ENCODE data around the gene APBA2.
"Not testable (repeated sequence)": the region's sequence is repeated elsewhere in the genome, so short reads cannot be mapped to it uniquely, and the experiment has no call there.

Gene APBA2

DNA sequence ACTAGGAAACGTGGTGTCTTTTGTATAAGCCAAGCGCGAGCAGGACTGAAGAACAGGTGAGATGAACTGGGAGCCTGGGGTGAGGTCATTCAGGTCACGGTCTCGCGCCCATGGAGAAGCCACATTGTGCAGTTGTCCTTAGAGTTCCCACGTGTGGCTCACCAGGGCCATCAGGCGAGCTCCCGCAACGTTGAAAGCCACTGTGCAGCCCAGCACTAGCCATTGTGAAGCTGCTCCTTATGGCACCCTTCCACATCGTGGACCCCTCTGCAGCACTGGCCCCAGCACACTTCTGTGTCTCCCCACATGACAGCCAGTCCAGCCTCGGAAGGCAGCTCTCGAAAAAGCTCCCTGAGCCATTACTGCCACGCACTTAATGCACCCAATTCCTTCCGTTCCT, 7.6 kb upstream of the APBA2 start:
- DNase-seq (ENCODE audit: low read depth) = no peak

DNA sequence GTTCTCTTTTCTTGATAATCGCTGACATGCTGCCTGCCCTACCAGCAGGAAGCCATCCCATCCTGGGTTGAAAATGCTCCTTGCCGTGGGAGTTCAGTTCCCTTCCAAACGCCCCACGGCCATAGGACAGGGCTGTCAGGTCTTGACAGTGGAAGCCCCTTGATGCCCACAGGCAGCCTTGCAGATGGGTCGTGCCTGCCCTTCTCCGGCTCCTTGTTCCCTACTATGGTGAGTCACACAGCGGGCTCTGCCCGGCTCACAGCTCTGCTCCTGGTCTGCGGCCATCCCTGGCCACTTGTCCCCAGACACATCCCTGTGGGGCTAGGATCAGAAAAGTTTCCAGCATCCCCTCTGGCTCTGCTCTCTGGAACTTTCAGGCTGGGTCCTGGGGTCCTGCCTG, 6.2 kb upstream of the APBA2 start:
- no peak for DNase-seq (ENCODE audit: low read depth)

DNA sequence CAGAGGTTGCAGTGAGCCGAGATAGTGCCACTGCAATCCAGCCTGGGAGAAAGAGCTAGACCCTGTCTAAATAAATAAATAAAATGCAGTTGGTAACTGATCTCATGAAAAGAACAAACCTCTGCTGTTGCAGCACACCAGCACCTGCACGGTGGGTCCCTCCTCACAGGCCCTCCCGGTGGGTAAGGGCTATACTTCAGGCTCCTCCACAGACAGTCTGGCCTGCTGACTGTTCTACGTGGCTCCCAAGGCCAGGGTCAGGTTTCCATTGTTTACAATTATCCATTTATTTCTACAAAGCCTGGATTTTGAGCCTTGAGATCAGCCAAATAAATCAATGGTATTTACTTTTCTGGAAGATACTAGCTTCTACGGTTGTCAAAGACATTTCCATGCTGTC, 5.1 kb upstream of the APBA2 start:
- DNase-seq (ENCODE audit: low read depth) = no peak

DNA sequence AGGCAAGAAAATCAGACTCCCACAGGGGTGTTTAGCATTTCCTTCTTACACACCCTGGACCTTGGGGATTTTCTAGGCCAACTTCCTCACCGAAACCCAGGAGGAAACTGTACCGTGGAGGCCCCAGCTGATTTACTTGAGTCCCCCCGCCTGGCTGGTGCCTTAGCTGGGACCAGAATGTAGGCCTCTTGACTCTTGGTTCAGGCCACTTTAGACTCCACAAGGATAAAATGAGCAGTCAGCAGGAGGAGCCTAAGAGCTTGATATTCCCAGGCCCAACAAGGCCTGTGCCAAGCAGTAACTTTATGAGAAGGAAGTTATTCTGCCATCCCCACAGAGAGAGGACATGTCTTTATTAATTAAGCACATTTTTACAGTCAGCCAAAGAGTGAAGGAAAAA, 4.6 kb upstream of the APBA2 start:
- no peak for DNase-seq (ENCODE audit: low read depth)

DNA sequence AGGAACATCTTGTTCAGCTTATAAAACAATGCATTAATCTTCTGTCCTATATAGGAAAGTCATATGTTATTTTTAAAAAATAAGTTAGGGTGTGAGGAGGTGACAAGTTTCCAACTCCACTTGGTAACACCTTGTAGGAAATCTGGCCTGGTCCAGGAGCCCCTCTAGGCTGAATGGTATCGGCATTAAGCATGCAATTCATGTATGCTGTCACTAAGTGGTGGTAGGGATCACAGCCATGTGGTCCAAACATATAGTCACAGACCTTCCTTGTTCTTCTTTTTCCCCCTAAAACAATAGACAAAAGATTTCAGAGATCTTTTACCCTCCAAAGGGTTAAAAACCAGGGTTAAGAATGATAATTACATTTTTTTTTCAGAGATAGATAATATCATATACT, 4.2 kb upstream of the APBA2 start:
- DNase-seq (ENCODE audit: low read depth) = no peak

DNA sequence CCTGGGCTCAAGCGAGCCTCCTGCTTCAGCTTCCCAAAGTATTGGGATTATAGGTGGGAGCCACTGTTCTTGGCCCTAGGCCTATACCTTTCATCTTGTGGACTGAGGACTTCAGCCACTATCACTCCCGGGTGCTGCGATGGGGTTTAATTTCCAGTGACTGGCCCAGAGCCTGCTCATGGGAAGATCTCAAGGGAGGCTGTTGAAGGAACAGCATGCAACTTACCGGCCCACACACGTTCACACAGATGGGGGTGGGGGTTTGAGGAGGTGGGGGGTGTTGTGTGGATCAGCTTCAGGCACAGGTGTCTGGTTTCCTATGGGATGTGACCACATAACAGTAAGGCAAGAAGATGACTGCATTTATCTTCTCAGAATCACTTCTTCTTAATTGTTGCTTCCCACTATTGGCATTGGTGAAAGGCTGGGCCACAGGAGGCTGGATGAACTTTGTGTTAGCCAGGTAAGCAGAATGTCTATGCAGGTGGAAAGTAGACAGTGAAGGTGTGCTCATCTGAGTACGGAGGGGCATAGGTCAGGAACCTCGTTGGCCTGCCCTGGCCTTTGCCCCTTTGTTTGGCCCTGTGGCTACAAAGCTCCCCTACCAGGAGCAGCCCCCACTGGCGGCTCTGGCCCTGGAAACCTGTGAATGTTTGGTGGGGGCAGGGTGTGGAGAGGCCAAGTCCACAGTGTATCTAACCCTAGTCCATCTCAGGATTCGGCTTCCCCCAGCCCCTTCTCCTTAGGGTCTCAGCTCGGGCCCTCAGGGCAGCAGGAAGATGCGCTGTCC, 1.4 kb upstream of the APBA2 start:
- DNase-seq (ENCODE audit: low read depth) = no peak

DNA sequence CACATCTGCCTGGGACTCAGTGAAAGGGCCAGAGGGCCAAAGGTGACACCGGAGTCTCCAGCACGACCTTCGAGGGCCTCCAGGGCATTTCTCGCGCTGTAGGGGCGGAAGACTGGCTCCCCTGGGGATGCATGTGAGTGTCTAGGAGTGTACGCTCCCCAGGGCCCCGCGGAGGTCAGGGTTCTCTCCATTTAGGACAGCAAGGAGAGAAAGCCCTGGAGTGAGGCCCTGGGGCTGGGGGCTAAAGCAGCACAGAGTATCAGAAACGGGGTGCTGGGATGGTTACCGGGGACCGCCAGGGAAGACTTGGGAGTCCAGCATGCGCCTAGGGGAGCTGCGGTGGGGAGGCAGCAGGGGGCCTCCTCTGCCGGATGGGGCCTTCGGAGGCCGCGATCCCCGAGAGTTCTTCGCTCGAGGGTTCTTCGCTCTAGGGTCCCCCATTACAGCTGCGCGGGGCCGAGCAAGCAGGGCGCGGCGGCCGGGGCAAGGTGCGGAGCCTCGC, 595 bp upstream of the APBA2 start:
- no peak for DNase-seq (ENCODE audit: low read depth)

DNA sequence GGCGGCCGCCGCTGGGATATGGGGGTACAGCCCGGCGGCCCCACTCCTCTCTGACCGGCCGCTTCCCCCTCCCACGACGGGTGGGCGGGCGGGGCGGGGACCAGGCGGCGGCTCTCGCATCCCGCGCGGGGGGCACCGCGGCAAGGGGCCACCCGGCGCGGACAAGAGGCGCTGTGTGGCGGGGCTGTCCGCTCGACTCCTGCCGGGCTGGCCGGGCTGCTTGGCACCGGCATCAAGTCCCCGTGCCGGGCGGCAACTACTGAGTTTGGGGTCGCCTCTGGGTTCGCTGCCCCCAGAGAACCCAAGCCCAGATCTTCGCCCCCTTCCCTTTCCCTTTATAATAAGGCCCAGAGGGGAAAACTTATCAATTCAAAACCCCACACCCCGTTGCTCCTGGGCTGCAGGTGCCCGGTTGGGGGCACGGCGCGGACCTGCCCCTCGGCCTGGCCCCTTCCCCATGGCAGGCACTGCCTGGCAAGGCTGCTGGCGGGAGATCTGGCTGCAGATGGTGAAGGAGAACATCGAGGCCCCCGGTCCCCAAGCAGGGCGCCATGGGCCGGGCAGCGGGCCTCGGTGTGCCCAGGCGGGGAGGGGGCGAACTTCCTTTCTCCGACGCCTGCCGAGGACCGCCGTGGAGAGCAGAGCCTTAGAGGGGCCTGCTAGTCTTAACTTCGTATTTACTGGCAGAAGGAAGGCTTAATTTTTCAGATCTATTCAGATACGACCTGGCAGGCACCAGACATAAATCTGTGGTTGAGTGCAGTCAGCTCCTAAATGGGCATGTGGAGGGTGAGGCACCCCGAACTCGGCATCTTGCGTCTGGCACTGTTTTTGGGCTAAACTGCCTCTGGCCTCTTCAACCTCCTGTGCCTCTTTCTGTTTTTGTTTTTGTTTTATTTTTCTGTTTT, 911 bp downstream of the APBA2 start:
- DNase-seq (ENCODE audit: low read depth) = no peak

DNA sequence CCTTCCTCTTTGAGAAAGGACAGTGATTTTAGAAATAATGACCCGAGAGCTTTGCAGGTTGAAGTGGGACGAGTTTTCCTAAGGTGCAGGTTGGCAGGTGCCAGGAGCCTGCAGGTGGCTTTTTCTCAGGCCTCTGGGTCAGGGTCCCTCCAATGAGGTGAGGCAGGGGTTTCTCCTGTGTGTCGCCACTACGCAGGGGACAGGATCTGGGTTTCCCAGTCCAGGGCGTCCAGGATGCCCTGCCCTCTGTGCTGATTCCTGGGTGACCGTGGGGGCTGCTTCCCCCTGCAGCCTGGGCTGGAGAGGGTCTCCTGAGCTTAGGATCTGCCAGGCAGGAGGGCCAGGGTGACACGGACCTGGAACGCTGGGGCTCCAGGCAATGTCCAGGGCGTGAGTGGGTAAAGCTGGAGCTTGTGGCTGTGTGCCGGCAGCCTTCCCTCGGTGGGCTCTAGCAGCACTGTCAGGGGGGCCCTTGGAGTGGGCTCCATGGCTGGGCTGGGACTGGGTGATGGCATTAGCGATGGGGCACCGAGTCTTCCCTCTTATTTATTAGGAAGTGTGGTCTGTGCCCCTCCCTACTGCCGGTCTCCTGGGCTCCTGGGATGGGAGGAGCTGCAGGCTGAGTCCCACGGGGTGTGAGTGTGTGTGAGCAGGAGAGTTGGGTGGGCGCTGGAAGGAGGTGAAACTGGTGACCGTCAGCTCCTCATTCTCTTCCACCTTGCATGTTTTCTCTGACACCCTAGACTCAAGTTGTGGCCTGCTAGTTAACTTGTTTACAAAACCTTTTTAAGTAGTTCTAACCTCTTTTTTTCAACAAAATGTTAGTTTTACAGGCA, 1.8 kb downstream of the APBA2 start:
- DNase-seq (ENCODE audit: low read depth) = no peak

DNA sequence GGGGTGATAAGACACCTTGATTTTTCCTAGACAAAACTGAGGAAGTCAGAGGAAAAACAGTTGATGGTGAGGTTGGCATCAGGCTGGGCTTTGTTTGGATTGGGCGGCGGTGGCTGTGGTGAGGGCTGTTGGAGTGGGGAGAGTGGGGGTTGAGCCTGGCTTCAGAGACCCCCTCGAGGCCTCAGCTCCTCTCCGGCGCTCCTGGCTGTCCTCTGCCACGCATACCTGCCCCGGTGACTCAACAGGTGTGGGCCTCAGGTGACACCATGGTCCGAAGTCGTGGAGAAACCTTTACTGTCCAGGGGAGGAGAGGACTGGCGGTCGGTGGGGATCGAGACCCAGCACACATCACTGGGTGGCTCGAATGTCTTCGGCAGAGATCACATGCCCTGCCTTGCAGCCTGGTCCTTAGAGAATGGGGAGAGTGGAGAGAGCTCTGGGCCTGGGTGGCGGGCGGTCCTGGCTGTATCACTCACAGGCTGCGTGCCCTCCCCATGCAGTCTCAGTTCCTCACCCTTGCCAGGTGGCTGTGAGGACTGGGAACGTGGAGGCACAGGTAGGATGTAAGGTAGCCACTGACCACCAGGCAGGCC, 2.6 kb downstream of the APBA2 start:
- DNase-seq (ENCODE audit: low read depth) = no peak

DNA sequence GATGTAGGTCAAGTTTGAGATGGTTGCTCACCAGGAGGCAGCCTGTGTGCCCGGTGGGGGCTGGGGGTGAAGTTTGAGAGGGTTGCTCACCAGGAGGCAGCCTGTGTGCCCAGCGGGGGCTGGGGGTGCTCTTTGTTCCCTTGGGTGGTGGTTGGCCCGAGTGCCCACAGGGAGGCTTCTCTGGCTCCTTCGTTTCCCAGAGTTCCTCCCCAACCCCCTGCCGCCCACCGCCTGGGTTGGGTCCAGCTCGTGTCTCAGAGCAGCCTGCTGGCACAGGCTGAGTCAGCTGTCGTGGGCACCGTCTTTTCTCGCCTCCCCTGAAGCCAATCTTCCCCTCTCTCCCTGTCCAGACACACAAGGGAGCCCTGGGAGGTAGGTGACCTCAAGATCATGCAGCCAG, 3.1 kb downstream of the APBA2 start:
- no peak for DNase-seq (ENCODE audit: low read depth)

DNA sequence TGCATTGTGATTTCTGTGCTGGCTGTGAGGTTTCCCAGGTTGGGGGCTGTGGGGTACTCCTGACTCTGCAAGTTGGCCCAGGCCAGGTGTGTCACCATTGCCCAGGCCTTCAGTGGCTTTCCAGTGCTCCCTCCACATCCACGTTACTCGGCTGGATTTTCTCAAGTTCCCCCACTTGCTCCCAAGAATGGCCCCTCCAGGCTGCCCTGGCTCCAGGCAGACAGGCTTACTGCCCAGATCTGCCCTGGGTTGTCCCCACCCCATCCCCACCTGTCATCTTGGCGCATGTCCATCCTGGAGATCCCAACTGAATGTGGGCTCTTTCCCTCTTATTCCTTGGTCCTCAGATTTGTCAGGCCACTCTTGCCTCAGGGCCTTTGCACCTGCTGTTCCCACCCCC, 3.6 kb downstream of the APBA2 start:
- DNase-seq (ENCODE audit: low read depth) = no peak

DNA sequence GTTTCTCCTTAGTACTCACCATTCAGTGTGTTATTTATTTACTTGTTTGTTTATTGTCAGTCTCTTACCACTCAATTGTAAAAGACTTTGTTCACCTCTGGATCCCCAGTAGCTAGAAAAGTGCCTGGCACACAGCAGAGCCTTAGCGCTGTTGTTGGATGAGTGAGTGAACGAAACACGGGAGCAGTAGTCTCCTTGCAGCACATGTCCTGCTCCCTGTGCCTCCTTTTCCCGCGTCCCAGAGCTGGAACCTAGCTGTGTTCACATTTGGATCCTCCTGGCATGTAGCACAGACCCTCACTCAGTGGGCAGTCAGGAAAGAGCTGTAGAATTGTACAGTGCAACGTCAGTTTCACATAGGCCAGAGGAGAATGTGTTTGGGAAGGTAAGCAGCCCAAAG, 4.1 kb downstream of the APBA2 start:
- DNase-seq (ENCODE audit: low read depth) = not testable (repeated sequence)

DNA sequence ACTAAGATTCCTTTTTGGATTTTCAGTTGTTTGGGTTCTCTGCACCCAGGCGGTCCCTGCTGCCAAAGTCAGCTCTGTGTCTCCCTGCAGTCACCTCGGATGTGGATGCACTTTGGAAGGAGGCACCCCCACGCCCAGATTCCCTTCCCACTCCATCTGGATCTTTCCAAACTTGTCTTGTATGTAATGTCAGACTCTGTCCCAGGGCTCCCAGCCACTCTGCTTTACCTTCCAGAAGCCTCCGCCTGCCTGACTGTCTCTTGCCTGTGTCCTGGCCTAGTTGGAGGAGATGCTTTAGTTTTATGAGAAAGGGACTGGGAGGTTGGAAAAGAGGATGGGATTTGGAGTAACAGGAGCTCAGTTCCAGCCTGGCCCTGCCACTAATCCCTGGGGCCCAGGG, 4.5 kb downstream of the APBA2 start:
- not testable (repeated sequence) for DNase-seq (ENCODE audit: low read depth)

DNA sequence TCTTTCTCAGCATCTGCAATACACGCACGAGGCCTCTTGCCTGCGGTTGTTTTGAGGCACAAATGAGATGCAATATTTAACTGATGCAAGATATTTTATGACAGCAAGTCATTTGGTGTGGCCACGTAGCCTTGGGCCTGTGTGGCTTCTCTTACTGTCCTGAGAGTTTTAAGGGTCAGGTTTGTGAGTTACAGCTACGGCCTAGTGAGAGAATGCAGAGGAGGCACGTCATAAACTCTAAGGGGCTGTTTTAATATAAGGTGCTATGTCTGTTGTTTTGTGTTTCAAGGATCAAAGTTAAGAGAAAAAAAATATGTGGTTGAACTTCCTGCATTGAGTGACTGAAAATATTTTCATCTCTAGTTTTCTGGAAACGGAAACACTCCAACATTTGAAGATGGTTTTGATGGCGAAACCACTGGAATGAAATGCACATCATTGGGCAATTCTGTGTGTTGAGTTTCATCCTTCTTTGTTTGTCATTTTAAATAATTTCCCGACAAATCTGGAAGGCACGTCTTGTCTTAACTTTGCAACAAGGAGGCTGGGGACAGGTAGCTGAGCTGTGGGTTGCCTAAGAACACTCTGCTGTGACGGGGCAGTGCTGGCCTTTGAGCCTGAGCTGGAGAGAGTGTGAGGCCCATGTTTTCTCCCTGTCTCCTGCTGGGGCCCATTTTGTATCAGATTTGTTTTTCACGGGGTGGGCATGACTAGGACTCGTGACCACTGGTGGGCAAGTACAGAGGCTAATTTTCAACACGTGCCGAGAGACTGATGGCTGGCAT, 5.1 kb downstream of the APBA2 start:
- no peak for DNase-seq (ENCODE audit: low read depth)

DNA sequence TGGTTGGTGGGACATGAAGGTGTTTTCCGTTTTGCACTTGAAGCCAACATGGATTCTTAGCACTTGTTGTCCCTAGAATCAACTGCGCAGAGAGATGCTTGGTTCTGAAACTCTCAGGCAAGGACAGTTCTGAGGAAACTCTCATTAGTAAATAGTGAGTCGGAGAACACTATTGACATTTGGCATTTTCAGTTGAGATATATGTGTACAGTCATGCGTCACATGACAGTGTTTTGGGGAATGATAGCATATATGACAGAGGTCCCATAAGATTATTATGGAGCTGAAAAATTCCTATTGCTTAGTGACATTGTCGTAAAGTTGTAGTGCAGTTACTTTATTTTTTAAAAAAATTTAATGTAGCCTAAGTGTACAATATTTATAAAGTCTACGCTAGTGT, 5.8 kb downstream of the APBA2 start:
- no peak for DNase-seq (ENCODE audit: low read depth)

DNA sequence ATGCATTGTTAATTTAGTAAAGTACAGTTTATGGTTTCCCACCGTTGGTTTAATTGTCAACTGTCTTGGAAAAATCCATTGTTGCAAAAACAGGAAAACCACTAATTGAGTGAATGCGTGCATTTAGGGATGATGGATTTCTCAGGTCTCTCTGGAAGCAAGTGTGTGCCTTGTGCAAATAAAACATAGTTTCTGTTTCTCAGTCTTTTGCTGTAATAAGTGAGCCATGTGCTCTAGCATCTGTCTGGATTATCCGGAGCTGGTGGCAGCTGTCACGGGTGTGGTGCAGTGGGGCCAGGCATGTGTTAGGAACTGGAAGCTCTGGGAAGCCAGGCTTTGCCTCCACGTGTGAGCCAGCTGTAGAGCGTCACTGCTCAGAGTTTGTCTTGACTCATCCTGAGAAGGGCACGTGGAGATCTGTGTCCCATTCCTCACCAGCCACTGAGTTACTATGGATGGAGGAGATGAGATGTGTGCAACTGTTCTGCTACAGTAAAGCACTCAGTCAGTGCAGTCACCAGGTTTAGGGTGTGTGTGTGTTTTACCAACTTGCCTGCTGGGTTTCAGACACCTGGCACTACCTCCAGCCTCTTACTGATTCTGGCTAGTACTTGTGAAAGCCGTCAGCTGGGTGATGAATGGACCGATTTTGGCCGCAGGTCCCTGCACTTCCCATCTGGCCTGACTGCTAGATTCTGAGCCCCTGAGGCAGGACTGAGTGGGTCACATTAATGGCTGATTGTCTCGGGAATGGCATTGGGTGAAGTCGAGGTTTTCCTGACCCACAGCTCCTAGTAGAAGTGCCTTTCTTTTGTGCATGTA, 7.2 kb downstream of the APBA2 start:
- no peak for DNase-seq (ENCODE audit: low read depth)

DNA sequence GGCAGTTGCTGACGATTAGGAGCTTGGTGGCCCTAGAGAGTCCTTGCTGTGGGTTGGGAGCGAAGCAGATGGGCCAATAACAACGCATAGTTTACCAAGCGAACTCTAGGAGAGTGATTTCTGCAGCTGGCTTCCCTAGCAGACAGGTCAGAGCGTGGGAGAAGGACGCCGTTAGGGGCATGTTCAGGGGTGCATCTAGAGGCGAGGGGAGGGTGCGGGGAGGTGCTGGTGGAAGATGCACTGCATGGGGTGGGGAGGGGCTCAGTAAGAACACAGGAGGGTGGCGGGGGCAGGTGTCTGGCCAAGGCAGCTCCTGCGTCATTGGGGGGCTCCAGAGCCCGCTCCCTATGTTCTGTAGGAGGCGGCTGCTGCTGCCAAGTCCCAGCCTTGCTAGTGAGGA, 8.9 kb downstream of the APBA2 start:
- no peak for DNase-seq (ENCODE audit: low read depth)

DNA sequence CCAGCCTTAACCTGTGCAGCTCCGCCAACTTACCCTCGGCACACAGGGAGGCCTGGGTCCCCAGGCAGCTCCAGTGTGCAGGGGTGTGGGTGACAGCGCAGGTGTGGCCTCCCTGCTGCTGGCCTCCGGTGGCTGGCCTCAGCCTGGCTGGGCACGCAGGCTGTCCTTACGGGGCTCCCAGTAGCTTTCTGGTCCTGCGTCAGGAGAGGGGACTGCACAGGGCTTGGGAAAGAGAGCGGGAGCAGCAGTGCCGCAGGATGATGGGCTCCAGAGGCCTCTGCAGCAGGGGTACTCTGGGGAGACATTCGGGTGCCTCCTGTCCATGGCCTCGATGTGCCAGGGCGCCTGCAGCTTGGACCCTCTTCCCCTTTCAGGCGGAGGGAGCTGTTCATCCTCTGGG, 9.4 kb downstream of the APBA2 start:
- DNase-seq (ENCODE audit: low read depth) = no peak

DNA sequence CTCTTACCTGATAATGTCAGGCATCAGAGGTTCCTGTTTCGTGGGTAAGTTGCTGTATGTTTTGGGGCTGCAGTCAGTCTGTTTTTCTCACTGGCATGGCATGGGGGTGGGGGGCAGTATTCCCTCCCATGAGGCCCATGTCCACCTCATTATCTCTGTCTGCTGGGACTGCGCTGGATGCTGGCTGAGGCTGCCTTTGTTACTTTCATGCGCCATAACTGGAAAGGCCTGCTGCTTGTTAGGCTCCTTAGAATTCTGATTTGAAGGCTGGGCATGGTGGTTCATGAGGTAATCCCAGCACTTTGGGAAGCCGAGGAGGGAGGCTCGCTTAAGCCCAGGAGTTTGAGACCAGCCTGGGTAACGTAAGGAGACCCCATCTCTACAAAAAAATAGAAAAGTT, 9.8 kb downstream of the APBA2 start:
- no peak for DNase-seq (ENCODE audit: low read depth)

Data from stromal cell of bone marrow (primary cell).